ENCODE data around the gene NDUFB7.

- no peak for TF ChIP-seq REST (IDR thresholded peaks at IDR 0.05; ENCODE audit: insufficient read depth in 1 of 2, low read depth in 2 of 2, low read length in 2 of 2)
- no peak for TF ChIP-seq POLR2AphosphoS5 (IDR thresholded peaks at IDR 0.05; ENCODE audit: low read depth, low read length)
- TF ChIP-seq SIN3A (IDR thresholded peaks at IDR 0.05; ENCODE audit: borderline replicate concordance, insufficient read depth, low read length) = no peak
- TF ChIP-seq TAF1 (IDR thresholded peaks at IDR 0.05; ENCODE audit: borderline replicate concordance, insufficient read depth, low read length) = no peak
These were observed 38.4 kb downstream of the NDUFB7 start for GRCh38 chr19:14533450-14533849.

Measured in PFSK-1 (cell line).